ENCODE results near the gene ADAMTS9.

Gene ADAMTS9

GRCh38 chr3:64619216-64619615 lies 68.6 kb downstream of the ADAMTS9 start:
- no peak for DNase-seq (ENCODE audit: low spot score)
- TF ChIP-seq, protein P1, sequence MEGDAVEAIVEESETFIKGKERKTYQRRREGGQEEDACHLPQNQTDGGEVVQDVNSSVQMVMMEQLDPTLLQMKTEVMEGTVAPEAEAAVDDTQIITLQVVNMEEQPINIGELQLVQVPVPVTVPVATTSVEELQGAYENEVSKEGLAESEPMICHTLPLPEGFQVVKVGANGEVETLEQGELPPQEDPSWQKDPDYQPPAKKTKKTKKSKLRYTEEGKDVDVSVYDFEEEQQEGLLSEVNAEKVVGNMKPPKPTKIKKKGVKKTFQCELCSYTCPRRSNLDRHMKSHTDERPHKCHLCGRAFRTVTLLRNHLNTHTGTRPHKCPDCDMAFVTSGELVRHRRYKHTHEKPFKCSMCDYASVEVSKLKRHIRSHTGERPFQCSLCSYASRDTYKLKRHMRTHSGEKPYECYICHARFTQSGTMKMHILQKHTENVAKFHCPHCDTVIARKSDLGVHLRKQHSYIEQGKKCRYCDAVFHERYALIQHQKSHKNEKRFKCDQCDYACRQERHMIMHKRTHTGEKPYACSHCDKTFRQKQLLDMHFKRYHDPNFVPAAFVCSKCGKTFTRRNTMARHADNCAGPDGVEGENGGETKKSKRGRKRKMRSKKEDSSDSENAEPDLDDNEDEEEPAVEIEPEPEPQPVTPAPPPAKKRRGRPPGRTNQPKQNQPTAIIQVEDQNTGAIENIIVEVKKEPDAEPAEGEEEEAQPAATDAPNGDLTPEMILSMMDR (IDR thresholded peaks at IDR 0.05; ENCODE audit: extremely low read depth, missing control alignments) = no peak

GRCh38 chr3:64617610-64618009 lies 70.2 kb downstream of the ADAMTS9 start:
- TF ChIP-seq, protein P1 (IDR thresholded peaks at IDR 0.05; ENCODE audit: extremely low read depth, missing control alignments) = no peak
- no peak for DNase-seq (ENCODE audit: low spot score)

GRCh38 chr3:64616953-64617352 lies 70.8 kb downstream of the ADAMTS9 start:
- no peak for DNase-seq (ENCODE audit: low spot score)
- TF ChIP-seq, protein P1 (IDR thresholded peaks at IDR 0.05; ENCODE audit: extremely low read depth, missing control alignments) = no peak

DNA sequence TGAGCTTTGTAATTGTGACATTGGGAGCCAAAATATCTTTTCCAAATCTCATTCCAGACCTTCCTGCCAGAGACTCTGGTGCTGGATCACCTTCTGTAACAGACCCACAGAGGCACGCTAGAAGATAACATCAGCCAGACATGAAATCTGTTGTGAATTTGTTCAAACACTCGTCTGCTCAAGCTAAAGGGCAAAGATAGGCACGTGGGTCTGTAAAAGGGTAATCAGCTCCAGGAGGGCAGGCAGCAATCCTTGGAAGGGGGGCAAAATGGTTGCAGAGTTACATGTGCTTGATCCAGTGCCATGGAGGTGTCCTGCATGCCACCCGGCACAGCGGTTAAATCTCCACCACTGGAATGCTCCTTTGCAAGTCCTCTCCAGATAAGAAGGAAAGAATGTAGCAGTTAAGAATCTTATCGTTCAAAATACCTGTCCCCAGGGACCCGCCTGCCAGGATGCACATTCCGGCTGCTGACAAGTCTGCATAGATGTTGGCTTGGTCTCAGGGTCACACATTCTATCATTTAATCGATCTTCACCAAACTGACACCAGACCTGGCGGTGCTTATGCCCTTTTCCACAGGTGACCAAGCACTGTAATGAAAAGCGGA lies 74.8 kb downstream of the ADAMTS9 start:
- no peak for DNase-seq (ENCODE audit: low spot score)
- TF ChIP-seq, protein P1 (IDR thresholded peaks at IDR 0.05; ENCODE audit: extremely low read depth, missing control alignments) = no peak

DNA sequence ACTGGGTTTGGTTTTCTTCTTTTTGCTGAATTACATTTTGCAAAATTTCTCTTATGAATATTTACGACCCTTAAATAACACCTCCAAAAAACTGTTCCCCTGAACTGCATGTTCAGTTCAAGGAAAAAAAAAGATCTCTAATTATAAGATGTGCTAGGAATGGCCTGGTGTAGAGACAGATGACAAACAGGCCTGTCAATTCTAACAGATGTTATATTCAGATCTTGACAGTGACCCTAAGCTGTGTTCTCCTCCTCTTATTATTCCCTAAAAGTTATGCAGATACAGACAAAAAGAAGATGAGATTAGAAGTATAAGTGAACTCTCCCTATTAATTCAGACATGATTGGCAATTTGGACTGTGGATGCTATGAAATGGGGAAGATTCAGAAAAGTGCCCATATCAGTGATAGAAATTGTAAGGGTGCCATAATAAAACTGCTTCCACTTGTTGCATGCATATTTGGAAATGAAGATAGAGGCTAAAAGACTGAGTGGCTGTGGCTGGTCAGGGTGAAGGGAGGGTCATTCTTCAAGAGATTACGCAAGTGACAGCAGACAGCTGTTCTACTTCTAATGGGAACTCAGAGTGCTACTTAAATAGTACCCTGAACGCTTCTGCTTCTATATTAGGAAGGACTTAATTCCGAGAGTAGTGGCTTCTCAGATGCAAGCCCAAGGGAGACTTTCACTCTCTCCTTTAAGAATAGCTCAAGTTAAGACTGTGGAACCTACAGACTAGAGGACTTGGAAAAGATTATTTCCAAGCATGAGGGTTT lies 75.5 kb downstream of the ADAMTS9 start:
- DNase-seq (ENCODE audit: low spot score) = no peak
- TF ChIP-seq, protein P1 (IDR thresholded peaks at IDR 0.05; ENCODE audit: extremely low read depth, missing control alignments) = no peak

DNA sequence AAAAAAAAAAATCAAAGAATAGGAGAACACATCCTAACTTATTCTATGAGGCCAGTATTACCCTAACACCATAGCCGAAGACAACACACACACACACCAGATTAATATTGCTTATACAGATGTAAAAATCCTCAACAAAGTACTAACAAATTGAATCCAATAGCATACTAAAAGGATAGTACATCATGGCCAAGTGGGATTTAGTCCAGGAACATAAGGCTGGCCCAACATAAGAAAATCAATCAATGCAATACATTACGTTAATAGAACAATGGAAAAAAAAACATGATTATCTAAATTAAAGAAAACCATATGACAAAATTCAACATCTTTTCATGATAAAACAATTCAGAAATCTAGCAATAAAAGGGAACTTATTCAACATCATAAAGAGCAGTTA lies 79.1 kb downstream of the ADAMTS9 start:
- TF ChIP-seq, protein P1 (IDR thresholded peaks at IDR 0.05; ENCODE audit: extremely low read depth, missing control alignments) = no peak
- DNase-seq (ENCODE audit: low spot score) = no peak

GRCh38 chr3:64607032-64607551 lies 80.7 kb downstream of the ADAMTS9 start:
- DNase-seq (ENCODE audit: low spot score) = no peak
- TF ChIP-seq, protein P1 (IDR thresholded peaks at IDR 0.05; ENCODE audit: extremely low read depth, missing control alignments) = no peak

Measured in GM20000 (cell line).